NCI-H2196 (cell line): ENCODE measurements around the gene TPD52L1.
"Not testable (repeated sequence)": the region's sequence is repeated elsewhere in the genome, so short reads cannot be mapped to it uniquely, and the experiment has no call there.

Experiments
- DNase-seq: peaks from one replicate; lab custom pipeline; 2025; ENCODE audit not compliant: unreplicated experiment; lab: John Stamatoyannopoulos, UW

Gene TPD52L1

GRCh38 chr6:125269328-125269985 is 115.9 kb downstream of the TPD52L1 start:
- DNase-seq = no peak

- DNase-seq = no peak
Measured at GRCh38 chr6:125270380-125270779, 116.8 kb downstream of the TPD52L1 start.

- no peak for DNase-seq
Measured at GRCh38 chr6:125271486-125272159, 118.0 kb downstream of the TPD52L1 start.

- DNase-seq = no peak
Measured at GRCh38 chr6:125273251-125273650, 119.7 kb downstream of the TPD52L1 start.

- no peak for DNase-seq
Measured at GRCh38 chr6:125273965-125274364, 120.4 kb downstream of the TPD52L1 start.

- no peak for DNase-seq
Measured at GRCh38 chr6:125274935-125275334, 121.4 kb downstream of the TPD52L1 start.

- no peak for DNase-seq
Measured at GRCh38 chr6:125275779-125276178, 122.2 kb downstream of the TPD52L1 start.

GRCh38 chr6:125277838-125278237 is 124.3 kb downstream of the TPD52L1 start:
- no peak for DNase-seq

- no peak for DNase-seq
Measured at GRCh38 chr6:125279961-125280360, 126.4 kb downstream of the TPD52L1 start.

GRCh38 chr6:125280370-125281035 is 126.9 kb downstream of the TPD52L1 start:
- not testable (repeated sequence) for DNase-seq

GRCh38 chr6:125282470-125282869 is 128.9 kb downstream of the TPD52L1 start:
- DNase-seq = not testable (repeated sequence)

- DNase-seq = no peak
Measured at GRCh38 chr6:125285353-125285752, 131.8 kb downstream of the TPD52L1 start.

- DNase-seq = no peak
Measured at GRCh38 chr6:125285936-125286335, 132.4 kb downstream of the TPD52L1 start.

GRCh38 chr6:125287718-125288117 is 134.1 kb downstream of the TPD52L1 start:
- DNase-seq = no peak

GRCh38 chr6:125293587-125293986 is 140.0 kb downstream of the TPD52L1 start:
- DNase-seq = no peak

- DNase-seq = no peak
Measured at GRCh38 chr6:125294036-125294435, 140.5 kb downstream of the TPD52L1 start.

GRCh38 chr6:125294925-125295324 is 141.4 kb downstream of the TPD52L1 start:
- peak; percentile 37 for DNase-seq

- DNase-seq = no peak
Measured at GRCh38 chr6:125296471-125296870, 142.9 kb downstream of the TPD52L1 start.

GRCh38 chr6:125299257-125299656 is 145.7 kb downstream of the TPD52L1 start:
- no peak for DNase-seq

GRCh38 chr6:125300992-125301434 is 147.4 kb downstream of the TPD52L1 start:
- DNase-seq = no peak

GRCh38 chr6:125301435-125302391 is 148.1 kb downstream of the TPD52L1 start, which contains the start of gene HDDC2:
Gene HDDC2 (minus strand): TSS chr6:125301967. CDS start chr6:125301932, 35 bp downstream.
- peak; percentile 43 for DNase-seq
